Peyer's patch (tissue), 4 donors: ENCODE data around the gene CADM4.

Experiments used
- CTCF ChIP-seq, 6 experiments: fragments of 450-650 bp in 4 of 6; fragments of 200-600 bp in 2 of 6; sonication (generic) in 1 of 6; IDR thresholded peaks; one replicate each; pipeline ENCODE4 v1.5.1; 2017 to 2019; ENCODE audit warnings: antibody characterized with exemption in 6 of 6, mild to moderate bottlenecking in 3 of 6, moderate library complexity in 1 of 6
- POLR2A ChIP-seq, 2 donors: fragments of 450-650 bp; IDR thresholded peaks; one replicate each; pipeline ENCODE4 v1.5.1; 2017; ENCODE audit warnings: antibody characterized with exemption in 2 of 2, mild to moderate bottlenecking in 2 of 2, moderate library complexity in 2 of 2

DNA sequence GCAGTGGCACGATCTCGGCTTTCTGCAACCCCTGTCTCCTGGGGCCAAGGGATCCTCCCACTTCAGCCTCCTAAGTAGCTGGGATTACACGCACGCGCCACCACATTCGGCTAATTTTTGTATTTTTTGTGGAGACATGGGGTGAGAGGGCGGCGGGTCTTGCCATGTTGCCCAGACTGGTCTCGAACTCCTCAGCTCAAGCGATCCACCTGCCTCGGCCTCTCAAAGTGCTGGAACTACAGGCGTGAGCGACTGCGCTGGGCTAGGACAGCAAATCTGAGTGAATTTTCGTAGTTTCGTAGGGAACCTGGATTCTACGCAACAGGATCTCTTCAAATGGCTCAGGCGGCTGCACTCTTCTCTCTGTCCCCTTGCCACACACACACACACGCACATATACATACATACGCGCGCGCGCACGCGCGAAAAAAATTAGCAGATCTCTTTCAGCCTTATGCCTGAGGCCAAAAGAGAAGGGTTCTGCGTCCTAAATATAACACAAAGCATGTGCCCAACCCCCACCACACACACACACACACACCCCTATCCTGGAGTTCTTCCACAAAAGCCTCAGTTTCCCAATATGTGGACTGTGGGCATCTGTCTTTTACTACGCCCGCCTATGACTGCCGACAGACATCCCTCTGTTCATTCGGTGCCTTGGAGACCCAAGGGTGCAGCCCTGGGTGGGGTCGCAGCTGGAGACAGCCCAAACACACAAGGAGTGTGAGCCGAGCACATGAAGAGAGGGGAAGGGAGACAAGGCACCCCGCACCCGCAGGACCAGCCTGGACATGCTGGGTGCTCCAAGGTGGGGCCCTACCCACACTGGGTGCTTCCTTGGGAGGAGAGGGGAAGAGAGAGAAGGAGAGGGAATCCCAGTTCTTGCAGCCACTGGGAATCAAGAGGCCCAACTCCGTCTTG lies 63.4 kb downstream of the CADM4 start:
- TF ChIP-seq CTCF (IDR thresholded peaks at IDR 0.05) = no peak
- TF ChIP-seq POLR2A (IDR thresholded peaks at IDR 0.05) = no peak
